NCI-H2171 treated with DMSO at 0.1 percent for 48 hours (cell line): Measurements from ENCODE around the gene CABP2.
"Not testable (repeated sequence)": the region's sequence is repeated elsewhere in the genome, so short reads cannot be mapped to it uniquely, and the experiment has no call there.

Experiments used
- DNase-seq: peaks from one replicate; lab custom pipeline; 2025; lab: John Stamatoyannopoulos, UW

Gene CABP2

GRCh38 chr11:67476692-67477091 is 46.6 kb downstream of the CABP2 start:
- DNase-seq, result not testable (repeated sequence)

GRCh38 chr11:67472882-67473281 is 50.4 kb downstream of the CABP2 start:
- DNase-seq, result no peak

- DNase-seq, result no peak
These were observed 52.8 kb downstream of the CABP2 start for GRCh38 chr11:67470337-67471002.

GRCh38 chr11:67469508-67469811 is 53.8 kb downstream of the CABP2 start:
- DNase-seq, result no peak
